Hepatocyte (in vitro differentiated cells): ENCODE data around the gene SIX1. TPM values are rescaled to one million over a fixed set of nuclear protein-coding genes. Genes with fewer than 3 reads are reported as not detected.

ENCODE experiments used
- DNase-seq: peaks from one replicate; pipeline ENCODE4 v3.0.0-alpha.2; 2016; ENCODE audit warnings: low spot score
- H2AFZ ChIP-seq: fragments of 200-600 bp; sonication (generic); 2 replicates; pipeline ENCODE4 v1.6.0; 2016; ENCODE audit warnings: antibody characterized with exemption, mild to moderate bottlenecking
- H3K27ac ChIP-seq: fragments of 200-600 bp; sonication (generic); 2 replicates; pipeline ENCODE4 v1.5.1; 2016; ENCODE audit warnings: mild to moderate bottlenecking
- H3K27me3 ChIP-seq: fragments of 200-600 bp; sonication (generic); 2 replicates; pipeline ENCODE4 v1.6.1; 2016
- H3K36me3 ChIP-seq: fragments of 200-600 bp; sonication (generic); replicated peaks from 2 replicates; pipeline ENCODE4 v1.5.1; 2016; ENCODE audit warnings: low read depth; ENCODE audit not compliant: insufficient read depth
- H3K4me1 ChIP-seq: fragments of 200-600 bp; sonication (generic); 2 replicates; pipeline ENCODE4 v1.5.1; 2016; ENCODE audit warnings: mild to moderate bottlenecking, moderate library complexity; ENCODE audit not compliant: insufficient read depth
- H3K4me2 ChIP-seq: fragments of 200-600 bp; sonication (generic); 2 replicates; pipeline ENCODE4 v1.6.0; 2016
- H3K4me3 ChIP-seq: fragments of 200-600 bp; sonication (generic); 2 replicates; pipeline ENCODE4 v1.5.1; 2016; ENCODE audit warnings: mild to moderate bottlenecking
- H3K79me2 ChIP-seq: fragments of 200-600 bp; sonication (generic); 2 replicates; pipeline ENCODE4 v1.6.0; 2017; ENCODE audit warnings: mild to moderate bottlenecking
- H3K9me2 ChIP-seq: fragments of 200-600 bp; sonication (generic); replicated peaks from 2 replicates; pipeline ENCODE4 v1.6.0; 2017; ENCODE audit warnings: mild to moderate bottlenecking; ENCODE audit not compliant: insufficient read depth
- H3K9me3 ChIP-seq: fragments of 200-600 bp; sonication (generic); 2 replicates; pipeline ENCODE4 v1.5.1; 2016; ENCODE audit warnings: low read depth, mild to moderate bottlenecking
- H4K20me1 ChIP-seq: fragments of 200-600 bp; sonication (generic); 2 replicates; pipeline ENCODE4 v1.6.0; 2016; ENCODE audit warnings: mild to moderate bottlenecking; ENCODE audit not compliant: insufficient read depth, poor library complexity, severe bottlenecking
- CTCF ChIP-seq: fragments of 200-600 bp; sonication (generic); IDR thresholded peaks from 2 replicates; pipeline ENCODE4 v1.5.1; 2016; ENCODE audit warnings: antibody characterized with exemption, mild to moderate bottlenecking; ENCODE audit not compliant: poor library complexity
- EZH2 ChIP-seq: fragments of 200-600 bp; sonication (generic); IDR thresholded peaks from 2 replicates; pipeline ENCODE4 v1.6.1; 2016; ENCODE audit warnings: antibody characterized with exemption, mild to moderate bottlenecking, borderline replicate concordance
- EZH2phosphoT487 ChIP-seq: fragments of 200-600 bp; sonication (generic); IDR thresholded peaks from one replicate; pipeline ENCODE4 v1.6.1; 2018; ENCODE audit warnings: antibody characterized with exemption, mild to moderate bottlenecking, low read depth, moderate library complexity; ENCODE audit not compliant: unreplicated experiment, severe bottlenecking
- WGBS: methylation state at CpG from one replicate; pipeline ENCODE4 v1.1.6; 2016; ENCODE audit warnings: low lambda C conversion rate; ENCODE audit errors: missing lambda C conversion rate; 5-methylcytosine and 5-hydroxymethylcytosine counted together
- polyA plus RNA-seq: library from polyadenylated mRNA; unstranded; fragments of >200 nt; fragmentation: Nextera tagmentation; extraction: Ambion mirVana; gene quantifications from 2 replicates; pipeline ENCODE4 v1.2.1, GENCODE V29; 2016
- total RNA-seq: library from RNA; depleted of rRNA; stranded (reverse); fragments of >200 nt; gene quantifications from 2 replicates; pipeline ENCODE4 v1.2.3, GENCODE V29; 2014

SIX1 gene
- total and polyA plus RNA-seq, 2 experiments from 2014 or later: 5.9 to 6.3 TPM

GRCh38 chr14:60644666-60645065 lies 4.6 kb downstream of the SIX1 start:
- DNase-seq: no peak
- Histone ChIP-seq H3K79me2 (peaks cover 13% of the 10 kb centered on the region), H3K4me3 (peak overlapping the region; percentile 9), H2AFZ (no peak overlapping the region), H3K9me3 (no peaks in the 10 kb centered on the region), H4K20me1 (peaks cover 6% of the 10 kb centered on the region), H3K27me3 (peaks cover 100% of the 10 kb centered on the region), H3K36me3 (no peaks in the 10 kb centered on the region), H3K27ac (no peak overlapping the region), H3K4me2 (peak overlapping the region; percentile 95), H3K4me1 (peaks cover 3% of the 10 kb centered on the region), H3K9me2 (no peaks in the 10 kb centered on the region)
- TF ChIP-seq EZH2phosphoT487 (no peak), EZH2 (no peak), CTCF (no peak)
- 29% methylated on average over 1 of the region's 1 CpG for WGBS

- peak; percentile 16 for DNase-seq
- H3K9me2 ChIP-seq: no peaks in the 10 kb centered on the region
- 6% methylated on average over 29 of the region's 29 CpGs for WGBS
- no peak overlapping the region for H3K4me3 ChIP-seq
- peaks cover 3% of the 10 kb centered on the region for H3K4me1 ChIP-seq
- H3K27ac ChIP-seq: peak overlapping the region; percentile 1
- H2AFZ ChIP-seq: no peak overlapping the region
- peaks cover 100% of the 10 kb centered on the region for H3K27me3 ChIP-seq
- no peaks in the 10 kb centered on the region for H3K36me3 ChIP-seq
- TF ChIP-seq CTCF (no peak), EZH2phosphoT487 (peak; percentile 29)
- no peaks in the 10 kb centered on the region for H3K9me3 ChIP-seq
- H3K4me2 ChIP-seq: peak overlapping the region; percentile 95
- peaks cover 13% of the 10 kb centered on the region for H3K79me2 ChIP-seq
- peaks cover 5% of the 10 kb centered on the region for H4K20me1 ChIP-seq
Measured at GRCh38 chr14:60643463-60644314, 5.6 kb downstream of the SIX1 start.

- 9% methylated on average over 16 of the region's 16 CpGs for WGBS
- no peak for TF ChIP-seq CTCF
- no peak for TF ChIP-seq EZH2
- TF ChIP-seq EZH2phosphoT487: no peak
- peak overlapping the region; percentile 95 for H3K4me2 ChIP-seq
- peaks cover 100% of the 10 kb centered on the region for H3K27me3 ChIP-seq
- H3K4me1 ChIP-seq: peaks cover 3% of the 10 kb centered on the region
- H3K9me3 ChIP-seq: no peaks in the 10 kb centered on the region
- H3K4me3 ChIP-seq: no peak overlapping the region
- no peaks in the 10 kb centered on the region for H3K9me2 ChIP-seq
- no peak for DNase-seq
- H2AFZ ChIP-seq: no peak overlapping the region
- no peaks in the 10 kb centered on the region for H4K20me1 ChIP-seq
- H3K27ac ChIP-seq: no peak overlapping the region
- peaks cover 13% of the 10 kb centered on the region for H3K79me2 ChIP-seq
- no peaks in the 10 kb centered on the region for H3K36me3 ChIP-seq
Measured at GRCh38 chr14:60643141-60643462, 6.2 kb downstream of the SIX1 start.
